K562 (cell line): ENCODE data around the gene POLDIP3. TPM values are rescaled to one million over a fixed set of nuclear protein-coding genes. Genes with fewer than 3 reads are reported as not detected.

Experiments used
- ATAC-seq: fragments of 200-7000 bp; cut with Tn5 transposase; 3 replicates; pipeline ENCODE4 v1.9.1; 2020; ENCODE audit warnings: moderate library complexity
- BruUV-seq: library from RNA; stranded (reverse); fragments of 400-500 nt; replicated peaks from 2 replicates; lab custom pipeline; 2021; lab: Mats Ljungman, UMichigan
- CTCF ChIA-PET: fragments of 300-600 bp; formaldehyde crosslinking; extraction: SDS; loops from one replicate; lab custom pipeline; 2021; ENCODE audit warnings: low intra/inter-chr PET ratio; lab: Yijun Ruan, JAX
- POLR2A ChIA-PET: fragments of 300-600, 350-650 bp; sonication (Branson Sonifier 250); formaldehyde crosslinking; extraction: SDS; loops from one replicate; lab custom pipeline; 2021; ENCODE audit warnings: antibody characterized with exemption, inconsistent platforms; lab: Yijun Ruan, JAX
- DNase-seq, 4 experiments: peaks; one replicate each; pipeline versions ENCODE4 v3.0.0 to v3.0.0-alpha.2; 2011 to 2018; ENCODE audit warnings: low spot score in 3 of 4, mixed read lengths in 3 of 4; ENCODE audit errors: extremely low read depth in 1 of 4
- FAIRE-seq: peaks from 2 replicates; lab custom pipeline; 2011; peaks lifted over from hg19 to GRCh38; lab: Jason Lieb, UNC
- H2AFZ ChIP-seq: 2 replicates; pipeline ENCODE4 v1.6.0; 2011; ENCODE audit warnings: low read depth, low read length, control low read depth, inconsistent platforms
- H3K27ac ChIP-seq: fragments of 200-600 bp; 3 replicates; pipeline ENCODE4 v1.8.0; 2011; ENCODE audit warnings: low read depth, mild to moderate bottlenecking, control low read depth, inconsistent platforms, low read length, moderate library complexity, mixed read lengths; ENCODE audit errors: extremely low read depth
- H3K27me3 ChIP-seq, 2 experiments: fragments of 300-600 bp in 1 of 2; 2 replicates in 1 of 2; 3 replicates in 1 of 2; pipeline versions ENCODE4 v1.6.0 to v1.8.0; 2011; ENCODE audit warnings: inconsistent platforms in 2 of 2, low read length in 2 of 2, mild to moderate bottlenecking in 1 of 2, mixed read lengths in 1 of 2, moderate library complexity in 1 of 2; ENCODE audit not compliant: control insufficient read depth in 2 of 2, insufficient read depth in 2 of 2
- H3K36me3 ChIP-seq: fragments of 300-600 bp; 3 replicates; pipeline ENCODE4 v1.8.0; 2011; ENCODE audit warnings: mild to moderate bottlenecking, low read length, inconsistent platforms; ENCODE audit not compliant: control insufficient read depth, insufficient read depth
- H3K4me1 ChIP-seq, 2 experiments: fragments of 200-600 bp in 1 of 2; replicated peaks in 1 of 2; 2 replicates in 1 of 2; 3 replicates in 1 of 2; pipeline versions ENCODE4 v1.5.1 to v1.8.0; 2011; ENCODE audit warnings: inconsistent platforms in 2 of 2, low read length in 2 of 2, mild to moderate bottlenecking in 1 of 2, mixed read lengths in 1 of 2, moderate library complexity in 1 of 2; ENCODE audit not compliant: control insufficient read depth in 2 of 2, insufficient read depth in 2 of 2
- H3K4me2 ChIP-seq: 2 replicates; pipeline ENCODE4 v1.6.1; 2011; ENCODE audit warnings: low read length, control low read depth, inconsistent platforms, mixed read lengths; ENCODE audit not compliant: insufficient read depth
- H3K4me3 ChIP-seq: fragments of 200-600 bp; sonication (generic), shearing (Covaris generic); 2 replicates; pipeline ENCODE4 v1.5.1; 2016; ENCODE audit warnings: control low read depth, inconsistent platforms
- H3K79me2 ChIP-seq: fragments of 200-600 bp; 3 replicates; pipeline ENCODE4 v1.8.0; 2011; ENCODE audit warnings: low read length, inconsistent platforms; ENCODE audit not compliant: control insufficient read depth, insufficient read depth
- H3K9ac ChIP-seq, 2 experiments: 2 replicates each; pipeline versions ENCODE4 v1.6.0 to v1.6.1; 2011; ENCODE audit warnings: low read depth in 2 of 2, low read length in 2 of 2, control low read depth in 1 of 2, inconsistent platforms in 1 of 2, mild to moderate bottlenecking in 1 of 2, mixed read lengths in 1 of 2; ENCODE audit not compliant: insufficient read depth in 1 of 2
- H3K9me1 ChIP-seq: one replicate; pipeline ENCODE4 v1.6.0; 2011; ENCODE audit warnings: inconsistent platforms, mild to moderate bottlenecking, low read length, moderate library complexity; ENCODE audit not compliant: control insufficient read depth, insufficient read depth
- H3K9me3 ChIP-seq: replicated peaks from 2 replicates; pipeline ENCODE4 v1.5.1; 2011; ENCODE audit warnings: low read depth, low read length, inconsistent platforms; ENCODE audit not compliant: control insufficient read depth, insufficient read depth
- H4K20me1 ChIP-seq: replicated peaks from 2 replicates; pipeline ENCODE4 v1.6.1; 2011; ENCODE audit warnings: low read length, inconsistent platforms, mixed read lengths; ENCODE audit not compliant: control insufficient read depth, insufficient read depth
- BRF1 ChIP-seq: IDR thresholded peaks from 3 replicates; pipeline ENCODE4 v1.6.1; 2011; ENCODE audit warnings: borderline replicate concordance, mild to moderate bottlenecking; ENCODE audit not compliant: insufficient read length; ENCODE audit errors: extremely low read depth
- CHCHD3 ChIP-seq: fragments of 250-450 bp; sonication (Bioruptor Pico); IDR thresholded peaks from 2 replicates; pipeline ENCODE4 v2.1.2; 2022; ENCODE audit warnings: mild to moderate bottlenecking
- HNRNPLL ChIP-seq: fragments of 200-400 bp; formaldehyde crosslinking; IDR thresholded peaks from 2 replicates; pipeline ENCODE4 v1.6.1; 2017; ENCODE audit warnings: low read length, low read depth, mild to moderate bottlenecking; ENCODE audit not compliant: poor library complexity, severe bottlenecking
- MBD2 ChIP-seq: sonication (generic); IDR thresholded peaks from 2 replicates; pipeline ENCODE4 v1.6.1; 2016; ENCODE audit warnings: low read depth, borderline replicate concordance
- POLR3G ChIP-seq: IDR thresholded peaks from 2 replicates; pipeline ENCODE4 v1.6.1; 2011; ENCODE audit not compliant: insufficient read length, insufficient replicate concordance; ENCODE audit errors: extremely low read depth
- SMC3 ChIP-seq: conservative IDR thresholded peaks from 2 replicates; pipeline ENCODE4 v1.6.1; 2011; ENCODE audit warnings: low read depth, low read length, improper control_type of control experiment; ENCODE audit not compliant: insufficient read depth
- SRSF1 ChIP-seq: fragments of 200-400 bp; formaldehyde crosslinking; IDR thresholded peaks from 2 replicates; pipeline ENCODE4 v1.6.1; 2017; ENCODE audit warnings: mild to moderate bottlenecking, low read depth, low read length, moderate library complexity
- ZC3H11A ChIP-seq: IDR thresholded peaks from 2 replicates; pipeline ENCODE4 v1.6.1; 2012; ENCODE audit warnings: low read depth, low read length, improper control_type of control experiment
- ZC3H4 ChIP-seq: sonication (generic); formaldehyde crosslinking; IDR thresholded peaks from 2 replicates; pipeline ENCODE4 v1.9.0; 2021; ENCODE audit warnings: missing genetic modification reagents, borderline replicate concordance
- ZNF668 ChIP-seq: fragments of 250-450 bp; sonication (Bioruptor Pico); IDR thresholded peaks from 2 replicates; pipeline ENCODE4 v1.8.0; 2022; ENCODE audit warnings: mild to moderate bottlenecking, inconsistent platforms
- WGBS: fragments of 100-300 bp; shearing (Covaris generic); methylation state at CpG from one replicate; pipeline ENCODE4 v1.1.6; 2016; ENCODE audit warnings: low coverage, mixed read lengths; ENCODE audit not compliant: insufficient coverage; ENCODE audit errors: missing lambda C conversion rate; 5-methylcytosine and 5-hydroxymethylcytosine counted together
- in situ Hi-C: fragments of 300-500 bp; cut with MboI; formaldehyde crosslinking; loops from 4 replicates; pipeline ENCODE4 v1.15.0; 2018; ENCODE audit warnings: inconsistent platforms, mixed read lengths
- intact Hi-C: fragments of 100-400 bp; cut with micrococcal nuclease; formaldehyde crosslinking; loops from 2 replicates; pipeline ENCODE4 v1.14.2; 2022
- polyA plus RNA-seq, 8 experiments: library from polyadenylated mRNA; depleted of rRNA in 4 of 8; stranded (reverse) in 5 of 8; unstranded in 3 of 8; fragments of >200 nt; fragmentation: Nextera tagmentation in 2 of 8; fragmentation: Illumina TruSeq in 1 of 8; extraction: Ambion mirVana in 2 of 8; extraction: Trizol in 1 of 8; gene quantifications; 2 replicates each; pipeline versions ENCODE4 v1.2.1 to v1.2.3, GENCODE V29; 2011 to 2014; ENCODE audit warnings: inconsistent platforms in 1 of 8, missing spikeins in 1 of 8
- total RNA-seq, 7 experiments: library from RNA; depleted of rRNA in 6 of 7; stranded (reverse); fragments of >200 nt in 6 of 7; fragmentation: Illumina TruSeq in 2 of 7; extraction: Trizol in 2 of 7; gene quantifications; 2 replicates each; pipeline versions ENCODE4 v1.2.1 to v1.2.3, GENCODE V29; 2011 to 2021; ENCODE audit warnings: low replicate concordance in 1 of 7
- TF ChIP-seq, protein P1 (sequence below): fragments of 250-450 bp; sonication (Bioruptor Pico); IDR thresholded peaks from 2 replicates; pipeline ENCODE4 v1.8.0; 2021; ENCODE audit warnings: moderate library complexity, mild to moderate bottlenecking, inconsistent platforms
- TF ChIP-seq, protein P2 (sequence below): fragments of 200-800 bp; sonication (Bioruptor generic); IDR thresholded peaks from 2 replicates; pipeline ENCODE4 v1.6.1; 2017; ENCODE audit warnings: missing genetic modification characterization, missing compliant biosample characterization
- TF ChIP-seq, protein P3 (sequence below), 2 experiments: fragments of 450-650 bp; IDR thresholded peaks; 2 replicates each; pipeline ENCODE4 v1.6.1; 2016

The POLDIP3 gene
- total and polyA plus RNA-seq, 9 of the 15 experiments (the other 6 are each of a cell fraction or from before 2014, with no cell fraction given), result 14.3 to 53.0 (median 26.3) TPM

DNA sequence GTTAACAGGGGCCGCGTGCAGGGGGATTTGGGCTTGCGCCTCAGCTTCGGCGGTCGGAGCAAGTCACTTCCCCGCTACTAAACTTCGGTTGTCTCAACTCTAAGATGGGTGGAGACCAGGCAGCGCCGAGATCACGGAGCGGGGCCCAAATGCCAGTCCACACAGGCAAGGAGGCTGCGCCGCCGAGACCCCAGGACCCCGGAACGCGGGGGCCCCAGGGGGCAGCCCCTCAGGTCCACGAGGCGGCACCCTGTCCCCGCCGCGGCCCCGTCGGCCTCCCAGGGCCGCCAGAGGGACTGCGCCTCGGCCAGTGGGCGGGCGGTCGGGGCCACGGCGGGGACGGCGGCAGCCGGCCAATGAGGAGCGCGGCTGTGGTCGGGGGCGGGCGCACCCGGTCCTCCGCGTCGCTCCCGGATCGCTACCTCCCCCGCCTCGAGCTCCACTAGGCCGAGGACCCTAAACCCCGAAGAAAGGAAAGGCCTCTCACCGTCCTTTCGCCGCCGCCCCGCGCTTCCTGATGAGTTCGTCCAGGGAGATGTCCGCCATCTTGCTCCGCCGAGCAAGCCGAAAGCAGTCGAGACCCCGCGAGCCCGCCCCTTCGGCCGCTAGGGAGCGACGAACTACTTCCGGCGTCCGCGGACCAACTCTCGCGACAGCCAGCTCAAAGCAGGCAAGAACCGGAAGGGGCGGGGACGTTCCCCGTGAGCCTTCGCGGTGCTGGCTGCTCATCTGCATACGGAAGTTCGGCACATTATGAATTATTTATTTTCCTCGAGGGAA, at the start of gene POLDIP3 (continued):
- TF ChIP-seq, protein P1, sequence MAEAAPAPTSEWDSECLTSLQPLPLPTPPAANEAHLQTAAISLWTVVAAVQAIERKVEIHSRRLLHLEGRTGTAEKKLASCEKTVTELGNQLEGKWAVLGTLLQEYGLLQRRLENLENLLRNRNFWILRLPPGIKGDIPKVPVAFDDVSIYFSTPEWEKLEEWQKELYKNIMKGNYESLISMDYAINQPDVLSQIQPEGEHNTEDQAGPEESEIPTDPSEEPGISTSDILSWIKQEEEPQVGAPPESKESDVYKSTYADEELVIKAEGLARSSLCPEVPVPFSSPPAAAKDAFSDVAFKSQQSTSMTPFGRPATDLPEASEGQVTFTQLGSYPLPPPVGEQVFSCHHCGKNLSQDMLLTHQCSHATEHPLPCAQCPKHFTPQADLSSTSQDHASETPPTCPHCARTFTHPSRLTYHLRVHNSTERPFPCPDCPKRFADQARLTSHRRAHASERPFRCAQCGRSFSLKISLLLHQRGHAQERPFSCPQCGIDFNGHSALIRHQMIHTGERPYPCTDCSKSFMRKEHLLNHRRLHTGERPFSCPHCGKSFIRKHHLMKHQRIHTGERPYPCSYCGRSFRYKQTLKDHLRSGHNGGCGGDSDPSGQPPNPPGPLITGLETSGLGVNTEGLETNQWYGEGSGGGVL (CRISPR knock-in tag), result no peak
- no peak for TF ChIP-seq ZC3H4

DNA sequence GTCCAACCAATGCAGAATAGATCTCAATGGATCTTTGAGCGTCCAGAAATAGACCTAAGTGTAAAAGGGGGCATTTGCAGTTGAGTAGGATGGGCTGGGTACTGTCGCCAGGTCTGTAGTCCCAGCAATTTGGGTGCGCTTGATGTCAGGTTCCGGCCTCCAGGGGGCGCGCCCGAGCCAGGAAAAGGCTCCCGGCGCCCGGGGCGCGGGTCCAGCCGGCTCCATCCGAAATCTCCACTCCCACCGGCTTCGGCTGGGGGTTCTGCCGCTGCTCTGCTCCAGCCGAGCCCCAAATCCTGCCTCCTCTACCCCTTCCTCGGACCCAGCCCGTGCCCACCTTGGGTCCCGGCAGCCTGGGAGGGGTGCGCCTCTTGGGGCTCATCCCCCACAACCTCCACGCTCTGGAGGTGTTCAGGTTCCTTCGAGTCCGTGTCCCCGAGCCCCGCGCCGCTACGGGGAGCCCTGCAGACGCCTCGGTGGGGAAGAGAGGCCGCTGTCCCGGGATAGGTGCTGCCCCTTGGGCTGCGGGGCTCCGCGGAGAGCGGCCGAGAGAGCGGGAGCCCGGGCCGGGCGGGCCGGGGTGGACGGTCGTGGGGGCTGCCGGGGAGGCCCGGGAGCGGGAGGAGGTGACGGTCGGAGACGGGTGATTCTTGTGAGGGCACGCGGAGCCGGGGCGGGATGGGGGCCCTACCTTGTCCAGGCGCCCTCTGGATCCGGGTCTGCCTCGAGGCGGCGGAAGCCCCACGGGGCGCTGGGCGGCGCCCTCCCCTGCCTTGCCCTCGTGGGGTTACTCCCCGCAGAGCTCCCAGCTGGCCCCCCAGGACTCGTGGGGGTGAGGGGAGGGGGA, 47.5 kb upstream of the POLDIP3 start:
- BruUV-seq, result TSS peak; percentile 97
- Histone ChIP-seq H3K27me3 (peaks cover 0 to 8% of the 10 kb centered on the region in 2 experiments; a peak in 2 of 5 replicates), H3K9ac (peak overlapping the region in 1 of 2 experiments; percentile 64; a peak in 2 of 4 replicates), H2AFZ (peak overlapping the region; percentile 84), H3K36me3 (no peaks in the 10 kb centered on the region), H3K27ac (no peak overlapping the region), H3K4me2 (peak overlapping the region; percentile 68), H3K9me1 (no peaks in the 10 kb centered on the region), H3K4me1 (peaks cover 0 to 11% of the 10 kb centered on the region in 2 experiments; a peak in 2 of 5 replicates), H3K4me3 (peak overlapping the region; percentile 32), H3K9me3 (no peaks in the 10 kb centered on the region), H3K79me2 (no peaks in the 10 kb centered on the region), H4K20me1 (no peaks in the 10 kb centered on the region; the same call in 1 of the 2 replicates)
- 1% methylated on average over 20 of the region's 68 CpGs for WGBS
- intact Hi-C loops (loop anchor here (2.0 kb wide), 1 partner anchor 159 kb away; no protein-coding TSS in a partner anchor), in situ Hi-C loops (no loop called here)
- FAIRE-seq (no peak), DNase-seq (peak; percentile 74 to 77 (median 75)), ATAC-seq (peak; percentile 96)
- ChIA-PET CTCF (interaction anchor here (0.6 kb wide), 1 partner anchor 118 kb away, joined by 4 read pairs; no protein-coding TSS in a partner anchor), POLR2A (interaction anchor here (1.1 kb wide), 1 partner anchor 92 kb away, joined by 3 read pairs; no protein-coding TSS in a partner anchor)
- TF ChIP-seq, protein P2, sequence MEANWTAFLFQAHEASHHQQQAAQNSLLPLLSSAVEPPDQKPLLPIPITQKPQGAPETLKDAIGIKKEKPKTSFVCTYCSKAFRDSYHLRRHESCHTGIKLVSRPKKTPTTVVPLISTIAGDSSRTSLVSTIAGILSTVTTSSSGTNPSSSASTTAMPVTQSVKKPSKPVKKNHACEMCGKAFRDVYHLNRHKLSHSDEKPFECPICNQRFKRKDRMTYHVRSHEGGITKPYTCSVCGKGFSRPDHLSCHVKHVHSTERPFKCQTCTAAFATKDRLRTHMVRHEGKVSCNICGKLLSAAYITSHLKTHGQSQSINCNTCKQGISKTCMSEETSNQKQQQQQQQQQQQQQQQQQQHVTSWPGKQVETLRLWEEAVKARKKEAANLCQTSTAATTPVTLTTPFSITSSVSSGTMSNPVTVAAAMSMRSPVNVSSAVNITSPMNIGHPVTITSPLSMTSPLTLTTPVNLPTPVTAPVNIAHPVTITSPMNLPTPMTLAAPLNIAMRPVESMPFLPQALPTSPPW (CRISPR knock-in tag), result no peak
- TF ChIP-seq POLR3G (no peak), MBD2 (no peak), ZNF668 (CRISPR knock-in tag) (no peak), HNRNPLL (no peak), BRF1 (no peak), ZC3H11A (no peak), SMC3 (peak; percentile 55; the same call in 1 of the 2 replicates), SRSF1 (no peak), CHCHD3 (CRISPR knock-in tag) (no peak)
- TF ChIP-seq, protein P3, sequence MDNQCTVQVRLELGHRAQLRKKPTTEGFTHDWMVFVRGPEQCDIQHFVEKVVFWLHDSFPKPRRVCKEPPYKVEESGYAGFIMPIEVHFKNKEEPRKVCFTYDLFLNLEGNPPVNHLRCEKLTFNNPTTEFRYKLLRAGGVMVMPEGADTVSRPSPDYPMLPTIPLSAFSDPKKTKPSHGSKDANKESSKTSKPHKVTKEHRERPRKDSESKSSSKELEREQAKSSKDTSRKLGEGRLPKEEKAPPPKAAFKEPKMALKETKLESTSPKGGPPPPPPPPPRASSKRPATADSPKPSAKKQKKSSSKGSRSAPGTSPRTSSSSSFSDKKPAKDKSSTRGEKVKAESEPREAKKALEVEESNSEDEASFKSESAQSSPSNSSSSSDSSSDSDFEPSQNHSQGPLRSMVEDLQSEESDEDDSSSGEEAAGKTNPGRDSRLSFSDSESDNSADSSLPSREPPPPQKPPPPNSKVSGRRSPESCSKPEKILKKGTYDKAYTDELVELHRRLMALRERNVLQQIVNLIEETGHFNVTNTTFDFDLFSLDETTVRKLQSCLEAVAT (IDR thresholded peaks at IDR 0.05), result no peak
